Embryonic facial prominence (tissue), 1 donor: ENCODE measurements around the gene DNAH11.

ENCODE experiments used
- DNase-seq: peaks from one replicate; pipeline ENCODE4 v3.0.0-alpha.2; 2016; ENCODE audit errors: extremely low spot score

The DNAH11 gene

GRCh38 chr7:21884496-21884895, 341.7 kb downstream of the DNAH11 start:
- no peak for DNase-seq

GRCh38 chr7:21886396-21886795, 343.6 kb downstream of the DNAH11 start:
- DNase-seq: no peak

- no peak for DNase-seq
These were observed 344.5 kb downstream of the DNAH11 start for GRCh38 chr7:21887353-21887752.

- no peak for DNase-seq
These were observed 344.9 kb downstream of the DNAH11 start for GRCh38 chr7:21887779-21888178.

- DNase-seq: no peak
These were observed 348.5 kb downstream of the DNAH11 start for GRCh38 chr7:21891291-21891690.

- DNase-seq: no peak
These were observed 350.6 kb downstream of the DNAH11 start for GRCh38 chr7:21893401-21893800.

GRCh38 chr7:21898265-21898930, 355.6 kb downstream of the DNAH11 start:
- DNase-seq: no peak

GRCh38 chr7:21902240-21902639, 359.4 kb downstream of the DNAH11 start:
- no peak for DNase-seq

GRCh38 chr7:21903020-21903786, 360.4 kb downstream of the DNAH11 start:
- DNase-seq: no peak

GRCh38 chr7:21908746-21909145, 365.9 kb downstream of the DNAH11 start:
- DNase-seq: no peak

- no peak for DNase-seq
These were observed 367.4 kb downstream of the DNAH11 start for GRCh38 chr7:21910253-21910652.

GRCh38 chr7:21911341-21911875, 368.6 kb downstream of the DNAH11 start:
- DNase-seq: no peak

GRCh38 chr7:21912305-21912704, 369.5 kb downstream of the DNAH11 start:
- no peak for DNase-seq

- DNase-seq: no peak
These were observed 370.3 kb downstream of the DNAH11 start for GRCh38 chr7:21912931-21913780.

GRCh38 chr7:21914671-21915070, 371.8 kb downstream of the DNAH11 start:
- DNase-seq: no peak

GRCh38 chr7:21915140-21915539, 372.3 kb downstream of the DNAH11 start:
- no peak for DNase-seq

- no peak for DNase-seq
These were observed 373.3 kb downstream of the DNAH11 start for GRCh38 chr7:21916176-21916575.

- DNase-seq: no peak
These were observed 373.8 kb downstream of the DNAH11 start for GRCh38 chr7:21916629-21917028.

- DNase-seq: no peak
These were observed 375.4 kb downstream of the DNAH11 start for GRCh38 chr7:21918216-21918615.

GRCh38 chr7:21920936-21921335, 378.1 kb downstream of the DNAH11 start:
- no peak for DNase-seq

- no peak for DNase-seq
These were observed 379.8 kb downstream of the DNAH11 start for GRCh38 chr7:21922605-21923004.

GRCh38 chr7:21923658-21924057, 380.8 kb downstream of the DNAH11 start:
- no peak for DNase-seq
